Stomach (tissue), 19 donors: ENCODE measurements around the gene TRPV4. TPM values are rescaled to one million over a fixed set of nuclear protein-coding genes. Genes with fewer than 3 reads are reported as not detected.

Experiments used
- DNase-seq, 2 donors: peaks; one replicate each; pipeline versions ENCODE4 v3.0.0 to v3.0.0-alpha.2; 2013 to 2019
- H3K27ac ChIP-seq, 5 donors: fragments of 200-600 bp in 4 of 5; sonication (generic) in 4 of 5; one replicate each; pipeline ENCODE4 v1.5.1; 2013 to 2019; ENCODE audit warnings: mild to moderate bottlenecking in 1 of 5, moderate library complexity in 1 of 5
- H3K27me3 ChIP-seq, 3 donors: fragments of 200-600 bp; sonication (generic); one replicate each; pipeline ENCODE4 v1.5.1; 2017 to 2019; ENCODE audit warnings: mixed run types in 1 of 3
- H3K36me3 ChIP-seq, 4 donors: fragments of 200-600 bp; sonication (generic); 1 replicate in 3 of 4; 2 replicates in 1 of 4; pipeline ENCODE4 v1.5.1; 2016 to 2019
- H3K4me1 ChIP-seq, 4 donors: fragments of 200-600 bp; sonication (generic); one replicate each; pipeline ENCODE4 v1.5.1; 2016 to 2019
- H3K4me3 ChIP-seq, 4 donors: fragments of 200-600 bp; sonication (generic) in 3 of 4; one replicate each; pipeline ENCODE4 v1.5.1; 2016 to 2019; ENCODE audit warnings: mild to moderate bottlenecking in 1 of 4
- H3K9me3 ChIP-seq, 4 donors: fragments of 200-600 bp; sonication (generic); one replicate each; pipeline ENCODE4 v1.5.1; 2016 to 2019
- EP300 ChIP-seq: sonication (generic); formaldehyde crosslinking; IDR thresholded peaks from one replicate; pipeline ENCODE4 v1.6.1; 2017; ENCODE audit warnings: antibody characterized with exemption
- POLR2A ChIP-seq, 4 donors: fragments of 450-650 bp; IDR thresholded peaks; one replicate each; pipeline ENCODE4 v1.6.1; 2016; ENCODE audit warnings: antibody characterized with exemption in 4 of 4, control low read depth in 2 of 4, mild to moderate bottlenecking in 1 of 4, moderate library complexity in 1 of 4
- POLR2AphosphoS5 ChIP-seq, 3 donors: sonication (generic); formaldehyde crosslinking; IDR thresholded peaks; one replicate each; pipeline ENCODE4 v1.6.1; 2016; ENCODE audit warnings: antibody characterized with exemption in 3 of 3
- WGBS, 5 donors: extraction: QIAGEN DNeasy Blood & Tissue Kit in 3 of 5; methylation state at CpG; one replicate each; pipeline versions ENCODE4 v1.1.5 to v1.1.7; 2013 to 2018; 5-methylcytosine and 5-hydroxymethylcytosine counted together
- intact Hi-C: fragments of 100-400 bp; cut with DNase I; formaldehyde crosslinking; loops from one replicate; pipeline ENCODE4 v1.15.1; 2023; ENCODE audit warnings: low total_unique reads
- long read RNA-seq, 10 donors: transcript quantifications; one replicate each; lab custom pipeline, GENCODE V29; 2026
- polyA plus RNA-seq, 3 donors: library from polyadenylated mRNA; stranded (reverse); fragments of 200-250 nt; gene quantifications; one replicate each; pipeline ENCODE4 v1.2.3, GENCODE V29; 2013
- total RNA-seq, 5 donors: library from RNA; depleted of rRNA; stranded (reverse); fragments of >200 nt; gene quantifications; one replicate each; pipeline versions ENCODE4 v1.1.0 to v1.2.3, GENCODE V29; 2014 to 2016
- TF ChIP-seq, protein P1 (sequence below), 7 experiments: fragments of 450-650 bp in 4 of 7; fragments of 200-600 bp in 3 of 7; sonication (generic) in 3 of 7; IDR thresholded peaks; one replicate each; pipeline ENCODE4 v1.5.1; 2016 to 2019; ENCODE audit warnings: antibody characterized with exemption in 7 of 7, control low read depth in 2 of 7, mild to moderate bottlenecking in 1 of 7
- donor health status: healthy with polysubstance abuse.
- donor health status: Bipolar disorder and iron deficiency.
- donor health status: healthy.

TRPV4 gene
- 1 to 10 TPM in 2 of 5 donors, not detected in 3; 1.0 to 1.8 TPM for total RNA-seq
- polyA plus RNA-seq: 1 to 10 TPM in 1 of 3 donors, under 1 TPM in 1, not detected in 1; 0.75 to 3.8 TPM
- long read RNA-seq, donor 1: 0 reads
- long read RNA-seq, donor 2: 0 reads
- long read RNA-seq, donor 3: 0 reads
- long read RNA-seq, donor 4: 0 reads
- long read RNA-seq, donor 5: 0 reads
- long read RNA-seq, donor 6, partial matches to known transcripts: 0 of 1 reads
- long read RNA-seq, donor 6, other reads (novel, unspliced or antisense): 0 of 1 reads
- long read RNA-seq, donor 7: 0 reads
- long read RNA-seq, donor 8: 0 reads
- long read RNA-seq, donor 9: 0 reads
- long read RNA-seq, donor 10: 0 reads

DNA sequence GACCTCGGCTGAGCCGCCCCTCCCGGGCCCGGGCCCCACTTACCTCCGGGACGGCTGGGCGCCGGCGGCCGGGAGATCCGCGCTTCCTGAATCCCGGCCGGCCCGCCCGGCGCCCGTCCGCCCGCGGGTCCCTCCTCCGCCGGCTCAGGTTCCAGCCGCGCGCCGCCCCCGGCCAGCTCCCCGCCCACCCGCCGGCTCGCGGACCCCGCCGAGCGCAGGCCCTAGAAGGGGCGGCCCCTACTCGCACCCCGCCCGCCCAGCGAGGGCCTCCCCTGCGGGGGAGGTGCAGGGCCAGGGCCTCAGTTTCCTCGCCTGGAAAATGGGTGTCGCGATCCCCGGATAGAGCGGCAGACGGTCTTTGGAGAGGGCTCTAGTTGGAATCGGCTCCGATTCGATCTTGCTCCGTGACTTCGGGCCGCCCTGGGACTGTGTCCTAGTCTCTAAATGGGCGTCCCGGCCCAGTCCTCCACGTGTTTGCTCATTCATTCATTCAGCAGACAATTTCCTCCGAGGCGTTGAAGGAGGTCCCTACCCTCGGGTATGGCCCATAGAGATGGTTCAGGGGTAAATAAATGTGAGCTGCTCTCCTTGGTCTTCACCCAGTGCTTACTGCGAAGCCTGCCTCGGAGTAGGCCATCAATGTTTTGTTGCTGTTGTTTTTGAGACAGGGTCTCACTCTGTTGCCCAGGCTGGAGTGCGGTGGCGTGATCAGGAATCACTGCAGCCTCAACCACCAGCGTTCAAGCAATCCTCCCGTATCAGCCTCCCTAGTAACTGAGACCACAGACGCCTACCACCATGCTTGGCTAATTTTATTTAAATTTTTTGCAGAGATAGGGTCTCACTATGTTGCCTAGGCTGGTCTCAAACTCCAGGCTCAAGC is at the start of gene TRPV4:
Gene TRPV4, minus strand, starts transcription at position 92 of the 883 bp plus-strand sequence. CDS start 18,602 bp downstream, outside the sequence.
- Histone ChIP-seq H3K36me3 (no peaks in the 10 kb centered on the region), H3K27ac (no peak within 1 kb of the TSS), H3K27me3 (peaks cover 0 to 48% (median 13%) of the 10 kb centered on the region in 3 donors), H3K4me1 (peaks cover 6 to 19% (median 13%) of the 10 kb centered on the region in 4 donors), H3K4me3 (peak within 1 kb of the TSS; percentile 45 to 51 (median 48)), H3K9me3 (no peaks in the 10 kb centered on the region)
- intact Hi-C loops: no loop called here
- 18 to 72% (median 19%) methylated on average over 11 to 67 of the region's 67 CpGs for WGBS, 5 donors
- peak; percentile 30 to 80 for DNase-seq
- TF ChIP-seq, protein P1, sequence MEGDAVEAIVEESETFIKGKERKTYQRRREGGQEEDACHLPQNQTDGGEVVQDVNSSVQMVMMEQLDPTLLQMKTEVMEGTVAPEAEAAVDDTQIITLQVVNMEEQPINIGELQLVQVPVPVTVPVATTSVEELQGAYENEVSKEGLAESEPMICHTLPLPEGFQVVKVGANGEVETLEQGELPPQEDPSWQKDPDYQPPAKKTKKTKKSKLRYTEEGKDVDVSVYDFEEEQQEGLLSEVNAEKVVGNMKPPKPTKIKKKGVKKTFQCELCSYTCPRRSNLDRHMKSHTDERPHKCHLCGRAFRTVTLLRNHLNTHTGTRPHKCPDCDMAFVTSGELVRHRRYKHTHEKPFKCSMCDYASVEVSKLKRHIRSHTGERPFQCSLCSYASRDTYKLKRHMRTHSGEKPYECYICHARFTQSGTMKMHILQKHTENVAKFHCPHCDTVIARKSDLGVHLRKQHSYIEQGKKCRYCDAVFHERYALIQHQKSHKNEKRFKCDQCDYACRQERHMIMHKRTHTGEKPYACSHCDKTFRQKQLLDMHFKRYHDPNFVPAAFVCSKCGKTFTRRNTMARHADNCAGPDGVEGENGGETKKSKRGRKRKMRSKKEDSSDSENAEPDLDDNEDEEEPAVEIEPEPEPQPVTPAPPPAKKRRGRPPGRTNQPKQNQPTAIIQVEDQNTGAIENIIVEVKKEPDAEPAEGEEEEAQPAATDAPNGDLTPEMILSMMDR (IDR thresholded peaks at IDR 0.05): no peak
- TF ChIP-seq POLR2AphosphoS5 (IDR thresholded peaks at IDR 0.05): no peak
- no peak for TF ChIP-seq POLR2A (IDR thresholded peaks at IDR 0.05)
- no peak for TF ChIP-seq EP300

DNA sequence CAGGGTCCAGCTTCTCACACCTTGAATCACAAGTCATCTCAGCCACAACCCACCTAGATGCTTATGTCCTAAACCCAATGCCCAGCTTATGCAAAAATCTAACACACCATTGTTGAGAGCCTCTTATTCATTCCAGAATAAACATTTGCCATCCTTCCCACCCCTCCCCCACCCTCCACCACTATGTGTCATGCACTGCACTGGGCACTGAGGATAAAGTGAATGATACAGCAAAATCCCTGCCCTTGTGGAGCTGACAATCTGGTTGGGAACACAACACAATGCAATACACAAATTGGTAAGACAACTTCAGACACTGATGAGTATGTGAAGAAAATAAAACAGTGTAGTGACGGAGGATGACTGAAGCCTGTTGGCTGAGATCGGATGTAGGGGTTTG is 48.6 kb upstream of the TRPV4 start:
- no peaks in the 10 kb centered on the region for H3K9me3 ChIP-seq
- DNase-seq: no peak
- 87 to 100% (median 91%) methylated on average over 2 of the region's 2 CpGs for WGBS, 5 donors
- no peaks in the 10 kb centered on the region for H3K27me3 ChIP-seq
- no peak overlapping the region for H3K4me3 ChIP-seq
- intact Hi-C loops: loop anchor here (10.0 kb wide), 1 partner anchor 77 kb away; no protein-coding TSS in a partner anchor
- peaks cover 18 to 34% (median 32%) of the 10 kb centered on the region in 4 donors for H3K4me1 ChIP-seq
- no peaks in the 10 kb centered on the region for H3K36me3 ChIP-seq
- TF ChIP-seq POLR2A (IDR thresholded peaks at IDR 0.05) (no peak), EP300 (no peak), POLR2AphosphoS5 (IDR thresholded peaks at IDR 0.05) (no peak)
- TF ChIP-seq, protein P1 (IDR thresholded peaks at IDR 0.05): no peak
- no peak overlapping the region for H3K27ac ChIP-seq

DNA sequence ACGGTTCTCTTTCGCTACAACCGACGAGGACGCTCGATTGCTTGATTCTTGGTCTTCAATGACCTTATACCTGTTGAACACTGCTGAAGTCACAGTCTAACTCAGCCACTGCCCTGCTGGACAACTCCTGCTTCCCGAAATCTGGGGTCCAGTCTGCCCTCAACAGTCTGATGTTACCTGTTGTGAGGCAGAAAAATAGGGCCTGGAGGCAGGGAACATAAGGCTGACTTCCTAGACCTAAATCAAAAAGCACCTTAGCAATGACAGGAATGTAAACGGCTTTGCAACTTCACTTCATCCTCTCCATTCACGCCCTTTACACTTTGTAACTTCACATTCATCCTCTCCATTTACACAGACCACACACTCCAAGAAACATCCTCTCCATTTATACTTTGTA is 47.7 kb upstream of the TRPV4 start:
- TF ChIP-seq EP300 (no peak), POLR2AphosphoS5 (IDR thresholded peaks at IDR 0.05) (no peak), POLR2A (IDR thresholded peaks at IDR 0.05) (no peak)
- TF ChIP-seq, protein P1 (IDR thresholded peaks at IDR 0.05): no peak
- H3K4me3 ChIP-seq: peak overlapping the region; percentile 66 to 80 (median 77)
- H3K4me1 ChIP-seq: peaks cover 24 to 40% (median 35%) of the 10 kb centered on the region in 4 donors
- H3K27me3 ChIP-seq: no peaks in the 10 kb centered on the region
- H3K9me3 ChIP-seq: no peaks in the 10 kb centered on the region
- peak overlapping the region; percentile 12 to 89 (median 67) for H3K27ac ChIP-seq
- 5 to 11% (median 8%) methylated on average over 9 of the region's 9 CpGs for WGBS, 5 donors
- H3K36me3 ChIP-seq: no peaks in the 10 kb centered on the region
- DNase-seq: no peak
- intact Hi-C loops: loop anchor here (10.0 kb wide), 1 partner anchor 76 kb away; no protein-coding TSS in a partner anchor
